Measurements from ENCODE around the gene PLEKHM3.

DNA sequence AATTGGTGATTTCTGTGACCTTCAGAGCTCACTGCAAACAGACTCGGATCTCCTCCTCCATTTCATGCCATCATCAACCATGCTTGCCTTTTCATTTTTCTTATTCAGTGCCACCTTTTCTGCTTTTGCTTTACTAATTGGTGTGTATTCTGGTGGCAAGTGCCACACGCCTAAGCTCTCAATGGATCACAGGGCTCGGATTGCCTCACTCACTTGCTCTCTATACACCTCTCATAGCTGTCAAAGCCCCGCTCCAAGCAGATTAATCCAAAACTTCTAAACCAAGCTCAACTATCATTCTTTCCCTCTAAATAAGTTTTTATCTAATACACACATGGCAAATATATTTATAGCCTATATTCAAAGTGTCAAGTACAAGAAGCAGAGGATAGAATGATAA lies 86.4 kb downstream of the PLEKHM3 start:
- TF ChIP-seq CTCF (IDR thresholded peaks at IDR 0.05) (no peak), EZH2phosphoT487 (IDR thresholded peaks at IDR 0.05) (no peak)
